ENCODE data around the gene DCP1B.

DCP1B gene

GRCh38 chr12:2017546-2018337 is 13.5 kb upstream of the DCP1B start:
- FAIRE-seq: no peak

GRCh38 chr12:2016862-2017545 is 12.7 kb upstream of the DCP1B start:
- no peak for FAIRE-seq

- no peak for FAIRE-seq
Measured at GRCh38 chr12:2014231-2014630, 10.0 kb upstream of the DCP1B start.

GRCh38 chr12:2013527-2014223 is 9.4 kb upstream of the DCP1B start:
- no peak for FAIRE-seq

GRCh38 chr12:2013086-2013485 is 8.8 kb upstream of the DCP1B start:
- no peak for FAIRE-seq

GRCh38 chr12:2011643-2012607 is 7.7 kb upstream of the DCP1B start:
- no peak for FAIRE-seq

GRCh38 chr12:2009623-2010022 is 5.4 kb upstream of the DCP1B start:
- no peak for FAIRE-seq

- no peak for FAIRE-seq
Measured at GRCh38 chr12:2008677-2009076, 4.4 kb upstream of the DCP1B start.

GRCh38 chr12:2003676-2004112 is 563 bp downstream of the DCP1B start:
- FAIRE-seq: no peak

GRCh38 chr12:1995205-1995896 is 8.9 kb downstream of the DCP1B start:
- no peak for FAIRE-seq

GRCh38 chr12:1994429-1995143 is 9.7 kb downstream of the DCP1B start:
- no peak for FAIRE-seq

GRCh38 chr12:1993871-1994371 is 10.3 kb downstream of the DCP1B start:
- FAIRE-seq: no peak

GRCh38 chr12:1993341-1993740 is 10.9 kb downstream of the DCP1B start:
- FAIRE-seq: no peak

GRCh38 chr12:1992732-1993131 is 11.5 kb downstream of the DCP1B start:
- no peak for FAIRE-seq

- no peak for FAIRE-seq
Measured at GRCh38 chr12:1989111-1989510, 15.1 kb downstream of the DCP1B start.

- peak; percentile 61 for FAIRE-seq
Measured at GRCh38 chr12:1984759-1985158, 19.5 kb downstream of the DCP1B start.

- FAIRE-seq: peak; percentile 86
Measured at GRCh38 chr12:1980282-1980681, 24.0 kb downstream of the DCP1B start.

- peak; percentile 6 for FAIRE-seq
Measured at GRCh38 chr12:1978078-1978862, 26.0 kb downstream of the DCP1B start.

GRCh38 chr12:1977588-1977987 is 26.7 kb downstream of the DCP1B start:
- no peak for FAIRE-seq

GRCh38 chr12:1977109-1977508 is 27.1 kb downstream of the DCP1B start:
- FAIRE-seq: no peak
